SK-N-SH (cell line): ENCODE data around the gene IL10RB. TPM values are rescaled to one million over a fixed set of nuclear protein-coding genes. Genes with fewer than 3 reads are reported as not detected.

Experiments used
- CTCF ChIA-PET: fragments of 300-600, 350-600 bp; formaldehyde crosslinking; extraction: SDS; loops from one replicate; lab custom pipeline; 2021; lab: Yijun Ruan, JAX
- POLR2A ChIA-PET: fragments of 350-600 bp; sonication (Branson Sonifier 250); formaldehyde crosslinking; extraction: SDS; loops from one replicate; lab custom pipeline; 2020; ENCODE audit warnings: antibody characterized with exemption, inconsistent platforms; lab: Yijun Ruan, JAX
- DNase-seq: peaks from one replicate; pipeline ENCODE4 v3.0.0; 2012
- H2AFZ ChIP-seq: fragments of 200-600 bp; sonication (generic); 2 replicates; pipeline ENCODE4 v1.8.1; 2016; ENCODE audit warnings: antibody characterized with exemption, mild to moderate bottlenecking, low read depth
- H3F3A ChIP-seq: fragments of 200-600 bp; sonication (generic); replicated peaks from 2 replicates; pipeline ENCODE3; 2016; ENCODE audit warnings: antibody characterized with exemption, mild to moderate bottlenecking; ENCODE audit not compliant: insufficient read depth
- H3K27ac ChIP-seq, 2 experiments: fragments of 200-500 bp in 1 of 2; fragments of 200-600 bp in 1 of 2; sonication (Bioruptor generic) in 1 of 2; sonication (generic), shearing (Covaris generic) in 1 of 2; 2 replicates each; pipeline versions ENCODE4 v1.5.1 to v1.6.1; 2014 to 2016; ENCODE audit warnings: low read depth in 2 of 2, inconsistent platforms in 1 of 2, low read length in 1 of 2, mild to moderate bottlenecking in 1 of 2, mixed read lengths in 1 of 2
- H3K27me3 ChIP-seq: fragments of 200-600 bp; sonication (generic), shearing (Covaris generic); 2 replicates; pipeline ENCODE4 v1.6.1; 2016; ENCODE audit warnings: mixed run types; ENCODE audit not compliant: insufficient read depth
- H3K36me3 ChIP-seq, 2 experiments: fragments of 200-500 bp in 1 of 2; fragments of 200-600 bp in 1 of 2; sonication (Bioruptor generic) in 1 of 2; sonication (generic) in 1 of 2; replicated peaks in 1 of 2; 2 replicates each; pipeline versions ENCODE3 to v1.5.1; 2014 to 2016; ENCODE audit warnings: low read length in 1 of 2, mild to moderate bottlenecking in 1 of 2; ENCODE audit not compliant: insufficient read depth in 2 of 2, control insufficient read depth in 1 of 2
- H3K4me1 ChIP-seq, 2 experiments: fragments of 200-500 bp in 1 of 2; fragments of 200-600 bp in 1 of 2; sonication (Bioruptor generic) in 1 of 2; sonication (generic), shearing (Covaris generic) in 1 of 2; 2 replicates each; pipeline versions ENCODE4 v1.5.1 to v1.6.1; 2014 to 2016; ENCODE audit warnings: low read depth in 1 of 2, low read length in 1 of 2, mixed run types in 1 of 2; ENCODE audit not compliant: insufficient read depth in 2 of 2, control insufficient read depth in 1 of 2
- H3K4me2 ChIP-seq: fragments of 200-600 bp; sonication (generic), shearing (Covaris generic); 2 replicates; pipeline ENCODE4 v1.6.1; 2017; ENCODE audit warnings: mixed run types
- H3K4me3 ChIP-seq, 2 experiments: fragments of 200-500 bp in 1 of 2; fragments of 200-600 bp in 1 of 2; sonication (Bioruptor generic) in 1 of 2; sonication (generic), shearing (Covaris generic) in 1 of 2; 2 replicates each; pipeline versions ENCODE4 v1.5.1 to v1.8.1; 2014 to 2016; ENCODE audit warnings: low read depth in 2 of 2, inconsistent platforms in 1 of 2, low read length in 1 of 2, mild to moderate bottlenecking in 1 of 2, mixed read lengths in 1 of 2, moderate library complexity in 1 of 2
- H3K79me2 ChIP-seq: fragments of 200-600 bp; sonication (generic); 2 replicates; pipeline ENCODE4 v1.8.1; 2017; ENCODE audit warnings: mild to moderate bottlenecking; ENCODE audit not compliant: insufficient read depth
- H3K9ac ChIP-seq: fragments of 200-600 bp; sonication (generic); 2 replicates; pipeline ENCODE4 v1.6.1; 2017; ENCODE audit warnings: mixed run types
- H3K9me2 ChIP-seq: fragments of 200-600 bp; sonication (generic); 2 replicates; pipeline ENCODE4 v1.6.1; 2017; ENCODE audit warnings: mixed run types
- H3K9me3 ChIP-seq: fragments of 200-600 bp; sonication (generic); 2 replicates; pipeline ENCODE4 v1.6.1; 2017; ENCODE audit warnings: mixed run types, mild to moderate bottlenecking, moderate library complexity
- H4K20me1 ChIP-seq: fragments of 200-600 bp; sonication (generic); 2 replicates; pipeline ENCODE4 v1.6.1; 2017; ENCODE audit warnings: mild to moderate bottlenecking, mixed run types; ENCODE audit not compliant: insufficient read depth
- CHD2 ChIP-seq: fragments of 150-350 bp; IDR thresholded peaks from 2 replicates; pipeline ENCODE4 v1.6.1; 2018; ENCODE audit warnings: low read length; ENCODE audit not compliant: partially characterized antibody
- ELF1 ChIP-seq: IDR thresholded peaks from 2 replicates; pipeline ENCODE4 v1.4.0; 2012
- EZH2phosphoT487 ChIP-seq: fragments of 200-600 bp; sonication (generic); IDR thresholded peaks from 2 replicates; pipeline ENCODE4 v1.6.1; 2017; ENCODE audit warnings: low read depth, mixed run types, mild to moderate bottlenecking, antibody characterized with exemption, moderate library complexity, borderline replicate concordance
- FOSL2 ChIP-seq: IDR thresholded peaks from 2 replicates; pipeline ENCODE4 v1.4.0; 2012; ENCODE audit warnings: low read depth, mild to moderate bottlenecking, moderate library complexity, borderline replicate concordance
- MAX ChIP-seq: IDR thresholded peaks from 2 replicates; pipeline ENCODE4 v1.4.0; 2012; ENCODE audit warnings: low read depth
- MEF2A ChIP-seq: IDR thresholded peaks from 2 replicates; pipeline ENCODE4 v1.4.0; 2012; ENCODE audit warnings: low read depth, borderline replicate concordance
- NFIC ChIP-seq: IDR thresholded peaks from 2 replicates; pipeline ENCODE4 v1.4.0; 2012; ENCODE audit warnings: borderline replicate concordance
- NRF1 ChIP-seq: IDR thresholded peaks from 2 replicates; pipeline ENCODE4 v1.6.1; 2012; ENCODE audit warnings: low read depth, mild to moderate bottlenecking, low read length
- POLR2AphosphoS5 ChIP-seq: IDR thresholded peaks from 2 replicates; pipeline ENCODE4 v1.6.1; 2012; ENCODE audit warnings: low read depth, low read length
- RXRA ChIP-seq: IDR thresholded peaks from 2 replicates; pipeline ENCODE4 v1.4.0; 2012; ENCODE audit warnings: low read depth, mild to moderate bottlenecking, borderline replicate concordance
- SIN3A ChIP-seq: IDR thresholded peaks from 2 replicates; pipeline ENCODE4 v1.6.1; 2012; ENCODE audit warnings: low read depth, mild to moderate bottlenecking, low read length, moderate library complexity, borderline replicate concordance
- YY1 ChIP-seq: IDR thresholded peaks from 2 replicates; pipeline ENCODE4 v1.4.0; 2012; ENCODE audit warnings: low read depth, mild to moderate bottlenecking
- WGBS: methylation state at CpG from one replicate; pipeline ENCODE4 v1.1.6; 2017; ENCODE audit warnings: low lambda C conversion rate; 5-methylcytosine and 5-hydroxymethylcytosine counted together
- polyA plus RNA-seq, 3 experiments: library from polyadenylated mRNA; depleted of rRNA; stranded (reverse); fragments of >200 nt; gene quantifications; 2 replicates each; pipeline ENCODE4 v1.2.3, GENCODE V29; 2012
- TF ChIP-seq, protein P1 (sequence below): fragments of 150-350 bp; IDR thresholded peaks from 2 replicates; pipeline ENCODE4 v1.6.1; 2017; ENCODE audit warnings: antibody characterized with exemption, low read length, low read depth, borderline replicate concordance

IL10RB gene
- polyA plus RNA-seq, 1 of the 3 experiments (the other 2 are of a cell fraction), result 20.1 TPM

GRCh38 chr21:33244779-33245105, 21.4 kb upstream of the IL10RB start:
- no peaks in the 10 kb centered on the region for H3F3A ChIP-seq
- H3K4me1 ChIP-seq, result no peaks in the 10 kb centered on the region; a peak in 1 of 4 replicates
- peaks cover 5% of the 10 kb centered on the region; the same call in 1 of the 2 replicates for H3K79me2 ChIP-seq
- H4K20me1 ChIP-seq, result no peaks in the 10 kb centered on the region
- no peak overlapping the region for H2AFZ ChIP-seq
- ChIA-PET CTCF (interaction anchor here (1.0 to 1.2 kb wide), 2 partner anchors 48 to 200 kb away, joined by 3 to 4 read pairs; no protein-coding TSS in a partner anchor), POLR2A (no interaction called here)
- no peak overlapping the region for H3K27ac ChIP-seq
- H3K4me2 ChIP-seq, result no peak overlapping the region
- H3K9me3 ChIP-seq, result no peaks in the 10 kb centered on the region
- 95% methylated on average over 2 of the region's 2 CpGs for WGBS
- H3K27me3 ChIP-seq, result no peaks in the 10 kb centered on the region
- no peak for TF ChIP-seq MAX
- TF ChIP-seq CHD2, result no peak
- no peak for TF ChIP-seq ELF1
- no peak for TF ChIP-seq SIN3A
- TF ChIP-seq POLR2AphosphoS5, result no peak
- TF ChIP-seq MEF2A, result no peak
- TF ChIP-seq YY1, result no peak
- TF ChIP-seq, protein P1, sequence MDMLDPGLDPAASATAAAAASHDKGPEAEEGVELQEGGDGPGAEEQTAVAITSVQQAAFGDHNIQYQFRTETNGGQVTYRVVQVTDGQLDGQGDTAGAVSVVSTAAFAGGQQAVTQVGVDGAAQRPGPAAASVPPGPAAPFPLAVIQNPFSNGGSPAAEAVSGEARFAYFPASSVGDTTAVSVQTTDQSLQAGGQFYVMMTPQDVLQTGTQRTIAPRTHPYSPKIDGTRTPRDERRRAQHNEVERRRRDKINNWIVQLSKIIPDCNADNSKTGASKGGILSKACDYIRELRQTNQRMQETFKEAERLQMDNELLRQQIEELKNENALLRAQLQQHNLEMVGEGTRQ, result no peak
- TF ChIP-seq NRF1, result no peak
- no peak for TF ChIP-seq FOSL2
- DNase-seq, result no peak
- H3K9me2 ChIP-seq, result no peaks in the 10 kb centered on the region
- H3K36me3 ChIP-seq, result peaks cover 25 to 35% of the 10 kb centered on the region in 2 experiments
- H3K4me3 ChIP-seq, result no peak overlapping the region
- no peak overlapping the region for H3K9ac ChIP-seq

GRCh38 chr21:33245289-33245918, 20.8 kb upstream of the IL10RB start:
- no peak overlapping the region for H3K27ac ChIP-seq
- H3K27me3 ChIP-seq, result no peaks in the 10 kb centered on the region
- no peaks in the 10 kb centered on the region for H4K20me1 ChIP-seq
- H3K9ac ChIP-seq, result no peak overlapping the region
- H3K4me2 ChIP-seq, result no peak overlapping the region
- TF ChIP-seq POLR2AphosphoS5, result no peak
- TF ChIP-seq EZH2phosphoT487, result no peak
- no peak for TF ChIP-seq NFIC
- TF ChIP-seq RXRA, result no peak
- TF ChIP-seq SIN3A, result no peak
- POLR2A ChIA-PET, result no interaction called here
- peaks cover 29 to 37% of the 10 kb centered on the region in 2 experiments for H3K36me3 ChIP-seq
- H3K9me3 ChIP-seq, result no peaks in the 10 kb centered on the region
- no peaks in the 10 kb centered on the region for H3F3A ChIP-seq
- DNase-seq, result no peak
- no peaks in the 10 kb centered on the region for H3K9me2 ChIP-seq
- H3K79me2 ChIP-seq, result peaks cover 1% of the 10 kb centered on the region; the same call in 1 of the 2 replicates
- WGBS, result 96% methylated on average over 4 of the region's 4 CpGs
- H3K4me1 ChIP-seq, result no peaks in the 10 kb centered on the region; a peak in 1 of 4 replicates
- CTCF ChIA-PET, result interaction anchor here (1.0 kb wide), 1 partner anchor 200 kb away, joined by 3 read pairs; no protein-coding TSS in a partner anchor
- no peak overlapping the region for H2AFZ ChIP-seq
- no peak overlapping the region for H3K4me3 ChIP-seq
